Activated T-cell treated with anti-CD3 and anti-CD28 coated beads, Interleukin-2, amount 50 U/mL, for 4 hours (primary cell): ENCODE measurements around the gene TBKBP1. TPM values are rescaled to one million over a fixed set of nuclear protein-coding genes. Genes with fewer than 3 reads are reported as not detected.

Experiments used
- ATAC-seq, 2 donors: fragments of 200-7000 bp; cut with Tn5 transposase; one replicate each; pipeline ENCODE4 v1.10.0; 2021
- DNase-seq: peaks from one replicate; pipeline ENCODE4 v3.0.0-alpha.2; 2020
- H3K27me3 Mint-ChIP-seq: one replicate; pipeline ENCODE4 v1.8.0; 2021; ENCODE audit warnings: low read depth, mixed read lengths
- H3K36me3 Mint-ChIP-seq: one replicate; pipeline ENCODE4 v1.8.0; 2022; ENCODE audit warnings: mixed read lengths; ENCODE audit not compliant: insufficient read depth
- H3K4me1 Mint-ChIP-seq: one replicate; pipeline ENCODE4 v1.8.0; 2021; ENCODE audit warnings: low read depth, mixed read lengths
- H3K4me3 Mint-ChIP-seq: one replicate; pipeline ENCODE4 v1.8.0; 2021; ENCODE audit warnings: mild to moderate bottlenecking, moderate library complexity, mixed read lengths
- H3K9me3 Mint-ChIP-seq: one replicate; pipeline ENCODE4 v1.8.0; 2021; ENCODE audit warnings: mixed read lengths
- total RNA-seq, 3 donors: library from RNA; stranded (reverse); gene quantifications; one replicate each; pipeline ENCODE4 v1.2.1, GENCODE V29; 2021

TBKBP1 gene
- total RNA-seq: 10 to 100 TPM; 24.4 to 34.7 (median 24.6) TPM

GRCh38 chr17:47693731-47694580, at the start of gene TBKBP1:
Gene TBKBP1, plus strand, starts transcription at chr17:47694161. Its CDS starts 1,952 bp downstream, at chr17:47696113.
- peak; percentile 47 to 53 for ATAC-seq
- Mint-ChIP-seq H3K4me3 (peak within 1 kb of the TSS; percentile 95), H3K9me3 (no peaks in the 10 kb centered on the region), H3K36me3 (peaks cover 5% of the 10 kb centered on the region), H3K4me1 (peaks cover 61% of the 10 kb centered on the region), H3K27me3 (no peaks in the 10 kb centered on the region)
- peak; percentile 63 for DNase-seq

GRCh38 chr17:47644324-47644723, 49.6 kb upstream of the TBKBP1 start:
- ATAC-seq: no peak
- H3K4me1 Mint-ChIP-seq: peaks cover 18% of the 10 kb centered on the region

GRCh38 chr17:47649153-47649971, 44.6 kb upstream of the TBKBP1 start, which contains the start of gene KPNB1:
Gene KPNB1, plus strand, starts transcription at chr17:47649919. Its CDS starts 326 bp downstream, at chr17:47650245.
- no peaks in the 10 kb centered on the region for H3K9me3 Mint-ChIP-seq
- H3K4me1 Mint-ChIP-seq: peaks cover 50% of the 10 kb centered on the region
- ATAC-seq (peak; percentile 80 to 83), DNase-seq (peak; percentile 93)
- H3K27me3 Mint-ChIP-seq: no peaks in the 10 kb centered on the region
- H3K4me3 Mint-ChIP-seq: peak within 1 kb of the TSS; percentile 100
- H3K36me3 Mint-ChIP-seq: peaks cover 31% of the 10 kb centered on the region

More at GRCh38 chr17:47644324-47644723, 49.6 kb upstream of the TBKBP1 start:
- Mint-ChIP-seq H3K36me3 (peaks cover 1% of the 10 kb centered on the region), H3K9me3 (no peaks in the 10 kb centered on the region), H3K27me3 (no peaks in the 10 kb centered on the region), H3K4me3 (no peak overlapping the region)
- no peak for DNase-seq

- Mint-ChIP-seq H3K9me3 (no peaks in the 10 kb centered on the region), H3K4me3 (peak overlapping the region; percentile 92), H3K36me3 (peaks cover 36% of the 10 kb centered on the region), H3K27me3 (no peaks in the 10 kb centered on the region), H3K4me1 (peaks cover 54% of the 10 kb centered on the region)
- DNase-seq (peak; percentile 44), ATAC-seq (peak; percentile 7 to 14)
Measured at GRCh38 chr17:47649972-47650524, 43.9 kb upstream of the TBKBP1 start.

- Mint-ChIP-seq H3K9me3 (no peaks in the 10 kb centered on the region), H3K4me3 (peak overlapping the region; percentile 100), H3K27me3 (no peaks in the 10 kb centered on the region), H3K36me3 (peaks cover 44% of the 10 kb centered on the region), H3K4me1 (peaks cover 62% of the 10 kb centered on the region)
- ATAC-seq (peak; percentile 54 to 59), DNase-seq (peak; percentile 93)
Measured at GRCh38 chr17:47650525-47651522, 43.1 kb upstream of the TBKBP1 start.

- peaks cover 50% of the 10 kb centered on the region for H3K36me3 Mint-ChIP-seq
- H3K4me3 Mint-ChIP-seq: peak overlapping the region; percentile 100
- ATAC-seq (no peak), DNase-seq (no peak)
- no peaks in the 10 kb centered on the region for H3K9me3 Mint-ChIP-seq
- peaks cover 66% of the 10 kb centered on the region for H3K4me1 Mint-ChIP-seq
- H3K27me3 Mint-ChIP-seq: no peaks in the 10 kb centered on the region
Measured at GRCh38 chr17:47651704-47652103, 42.3 kb upstream of the TBKBP1 start.

- Mint-ChIP-seq H3K4me3 (peak overlapping the region; percentile 100), H3K9me3 (no peaks in the 10 kb centered on the region), H3K27me3 (no peaks in the 10 kb centered on the region), H3K36me3 (peaks cover 58% of the 10 kb centered on the region), H3K4me1 (peaks cover 72% of the 10 kb centered on the region)
- ATAC-seq: no peak
- DNase-seq: no peak
Measured at GRCh38 chr17:47652570-47652969, 41.4 kb upstream of the TBKBP1 start.

GRCh38 chr17:47653442-47653841, 40.5 kb upstream of the TBKBP1 start:
- ATAC-seq (no peak), DNase-seq (no peak)
- Mint-ChIP-seq H3K9me3 (no peaks in the 10 kb centered on the region), H3K27me3 (no peaks in the 10 kb centered on the region), H3K4me1 (peaks cover 70% of the 10 kb centered on the region), H3K4me3 (peak overlapping the region; percentile 73), H3K36me3 (peaks cover 63% of the 10 kb centered on the region)

- peak overlapping the region; percentile 31 for H3K4me3 Mint-ChIP-seq
- no peaks in the 10 kb centered on the region for H3K9me3 Mint-ChIP-seq
- peaks cover 74% of the 10 kb centered on the region for H3K4me1 Mint-ChIP-seq
- no peak for ATAC-seq
- no peaks in the 10 kb centered on the region for H3K27me3 Mint-ChIP-seq
- DNase-seq: no peak
- peaks cover 67% of the 10 kb centered on the region for H3K36me3 Mint-ChIP-seq
Measured at GRCh38 chr17:47654991-47655390, 39.0 kb upstream of the TBKBP1 start.

GRCh38 chr17:47660064-47660492, 33.9 kb upstream of the TBKBP1 start:
- peak overlapping the region; percentile 76 for H3K4me3 Mint-ChIP-seq
- ATAC-seq: peak; percentile 69 to 73
- no peak for DNase-seq
- H3K9me3 Mint-ChIP-seq: no peaks in the 10 kb centered on the region
- H3K27me3 Mint-ChIP-seq: no peaks in the 10 kb centered on the region
- H3K36me3 Mint-ChIP-seq: peaks cover 45% of the 10 kb centered on the region
- peaks cover 51% of the 10 kb centered on the region for H3K4me1 Mint-ChIP-seq

- Mint-ChIP-seq H3K9me3 (no peaks in the 10 kb centered on the region), H3K4me3 (peak overlapping the region; percentile 30), H3K4me1 (peaks cover 22% of the 10 kb centered on the region), H3K36me3 (peaks cover 31% of the 10 kb centered on the region), H3K27me3 (no peaks in the 10 kb centered on the region)
- peak; percentile 53 to 63 for ATAC-seq
- peak; percentile 61 for DNase-seq
Measured at GRCh38 chr17:47663912-47664623, 29.9 kb upstream of the TBKBP1 start.

- no peak overlapping the region for H3K4me3 Mint-ChIP-seq
- DNase-seq: no peak
- H3K4me1 Mint-ChIP-seq: peaks cover 23% of the 10 kb centered on the region
- ATAC-seq: no peak
- H3K36me3 Mint-ChIP-seq: peaks cover 34% of the 10 kb centered on the region
- H3K27me3 Mint-ChIP-seq: no peaks in the 10 kb centered on the region
- H3K9me3 Mint-ChIP-seq: no peaks in the 10 kb centered on the region
Measured at GRCh38 chr17:47664624-47664941, 29.4 kb upstream of the TBKBP1 start.

- H3K4me1 Mint-ChIP-seq: peaks cover 22% of the 10 kb centered on the region
- ATAC-seq: no peak
Measured at GRCh38 chr17:47665655-47666054, 28.3 kb upstream of the TBKBP1 start.

More at GRCh38 chr17:47665655-47666054, 28.3 kb upstream of the TBKBP1 start:
- DNase-seq: no peak
- Mint-ChIP-seq H3K27me3 (no peaks in the 10 kb centered on the region), H3K36me3 (peaks cover 43% of the 10 kb centered on the region), H3K4me3 (no peak overlapping the region), H3K9me3 (no peaks in the 10 kb centered on the region)
